COLO829 (cell line): ENCODE measurements around the gene TP53.
"Not testable (repeated sequence)": the region's sequence is repeated elsewhere in the genome, so short reads cannot be mapped to it uniquely, and the experiment has no call there.

Experiments
- DNase-seq: peaks from one replicate; pipeline ENCODE4 v3.0.0; 2012; ENCODE audit warnings: low spot score

Gene TP53

GRCh38 chr17:7673239-7673638, 14.1 kb downstream of the TP53 start:
- DNase-seq: no peak

- DNase-seq: no peak
Measured at GRCh38 chr17:7668482-7668881, 18.8 kb downstream of the TP53 start.

- no peak for DNase-seq
Measured at GRCh38 chr17:7667656-7668406, 19.5 kb downstream of the TP53 start.

- peak; percentile 77 for DNase-seq
Measured at GRCh38 chr17:7656958-7657609, 30.2 kb downstream of the TP53 start.

GRCh38 chr17:7655541-7655840, 31.8 kb downstream of the TP53 start:
- no peak for DNase-seq

GRCh38 chr17:7654832-7655540, 32.3 kb downstream of the TP53 start:
- DNase-seq: no peak

- DNase-seq: no peak
Measured at GRCh38 chr17:7652388-7653356, 34.6 kb downstream of the TP53 start.

- no peak for DNase-seq
Measured at GRCh38 chr17:7651665-7652387, 35.5 kb downstream of the TP53 start.

- DNase-seq: no peak
Measured at GRCh38 chr17:7651097-7651664, 36.1 kb downstream of the TP53 start.

- no peak for DNase-seq
Measured at GRCh38 chr17:7650509-7651096, 36.7 kb downstream of the TP53 start, which contains the start of gene ATP1B2. TSS of gene ATP1B2 (plus strand) at chr17:7650926. CDS start at chr17:7651519, 593 bp downstream.

- DNase-seq: no peak
Measured at GRCh38 chr17:7647018-7647417, 40.3 kb downstream of the TP53 start.

- no peak for DNase-seq
Measured at GRCh38 chr17:7646457-7646856, 40.8 kb downstream of the TP53 start.

GRCh38 chr17:7644775-7645174, 42.5 kb downstream of the TP53 start:
- DNase-seq: no peak

- DNase-seq: not testable (repeated sequence)
Measured at GRCh38 chr17:7641635-7642034, 45.7 kb downstream of the TP53 start.

- no peak for DNase-seq
Measured at GRCh38 chr17:7640783-7641182, 46.5 kb downstream of the TP53 start.

- no peak for DNase-seq
Measured at GRCh38 chr17:7636163-7636562, 51.1 kb downstream of the TP53 start.

GRCh38 chr17:7634384-7634783, 52.9 kb downstream of the TP53 start:
- DNase-seq: peak; percentile 88

GRCh38 chr17:7633093-7633492, 54.2 kb downstream of the TP53 start:
- DNase-seq: no peak

GRCh38 chr17:7632492-7632894, 54.8 kb downstream of the TP53 start:
- peak; percentile 90 for DNase-seq
